OCI-LY3 (cell line): Measurements from ENCODE around the gene ABLIM3.

Experiments
- H2AFZ ChIP-seq: fragments of 200-600, 300-600 bp; shearing (Covaris generic); 2 replicates; pipeline ENCODE4 v1.6.0; 2014; ENCODE audit warnings: antibody characterized with exemption, low read depth, low read length
- H3K27ac ChIP-seq: fragments of 200-600, 300-600 bp; sonication (generic); 2 replicates; pipeline ENCODE4 v1.5.1; 2014; ENCODE audit warnings: mild to moderate bottlenecking, low read length, moderate library complexity, mixed read lengths
- H3K27me3 ChIP-seq: fragments of 200-600, 300-600 bp; sonication (generic); 2 replicates; pipeline ENCODE4 v1.6.1; 2014; ENCODE audit warnings: low read depth, low read length, mixed read lengths
- H3K36me3 ChIP-seq: fragments of 200-600, 300-600 bp; sonication (generic); replicated peaks from 2 replicates; pipeline ENCODE3; 2014; ENCODE audit warnings: low read depth, low read length, mixed read lengths
- H3K4me1 ChIP-seq: fragments of 300-600, 200-600 bp; sonication (generic); 2 replicates; pipeline ENCODE4 v1.6.1; 2014; ENCODE audit warnings: low read length, mixed read lengths
- H3K4me2 ChIP-seq: fragments of 200-600, 300-600 bp; sonication (generic); 2 replicates; pipeline ENCODE4 v1.6.1; 2014; ENCODE audit warnings: low read length, mixed read lengths
- H3K4me3 ChIP-seq: fragments of 300-600, 200-600 bp; sonication (generic); 2 replicates; pipeline ENCODE4 v1.5.1; 2014; ENCODE audit warnings: antibody characterized with exemption, mild to moderate bottlenecking, low read length, moderate library complexity
- H3K79me2 ChIP-seq: fragments of 300-600, 200-600 bp; shearing (Covaris generic); 2 replicates; pipeline ENCODE4 v1.6.1; 2014; ENCODE audit warnings: mild to moderate bottlenecking, low read length, mixed read lengths
- H3K9ac ChIP-seq: fragments of 300-600, 200-600 bp; shearing (Covaris generic); 2 replicates; pipeline ENCODE4 v1.6.0; 2014; ENCODE audit warnings: mild to moderate bottlenecking, low read length, moderate library complexity
- H3K9me3 ChIP-seq: fragments of 200-600, 300-600 bp; shearing (Covaris generic); 2 replicates; pipeline ENCODE4 v1.6.1; 2014; ENCODE audit warnings: low read length, mixed read lengths; ENCODE audit not compliant: insufficient read depth
- H4K20me1 ChIP-seq: fragments of 200-600, 300-600 bp; sonication (generic); 2 replicates; pipeline ENCODE4 v1.6.1; 2016; ENCODE audit warnings: low read length, mixed read lengths; ENCODE audit not compliant: insufficient read depth
- CTCF ChIP-seq: fragments of 200-600, 300-600 bp; sonication (generic); IDR thresholded peaks from 2 replicates; pipeline ENCODE4 v1.5.1; 2014; ENCODE audit warnings: antibody characterized with exemption, low read length, low read depth
- EZH2phosphoT487 ChIP-seq: fragments of 200-600 bp; shearing (Covaris generic); IDR thresholded peaks from 2 replicates; pipeline ENCODE4 v1.6.1; 2018; ENCODE audit warnings: antibody characterized with exemption, mixed run types, low read depth

Gene ABLIM3

GRCh38 chr5:149128023-149128875 lies 13.0 kb upstream of the ABLIM3 start:
- Histone ChIP-seq H3K9ac (no peak overlapping the region), H3K36me3 (no peaks in the 10 kb centered on the region), H4K20me1 (no peaks in the 10 kb centered on the region), H3K27ac (no peak overlapping the region), H2AFZ (no peak overlapping the region), H3K27me3 (0 out of 2 replicates have a peak, but pooled peaks cover 10% of the 10 kb centered on the region), H3K79me2 (no peaks in the 10 kb centered on the region), H3K4me2 (no peak overlapping the region), H3K4me1 (no peaks in the 10 kb centered on the region), H3K9me3 (no peaks in the 10 kb centered on the region), H3K4me3 (no peak overlapping the region)
- TF ChIP-seq EZH2phosphoT487: no peak
- TF ChIP-seq CTCF: peak; percentile 58

- Histone ChIP-seq H3K36me3 (no peaks in the 10 kb centered on the region), H3K4me1 (no peaks in the 10 kb centered on the region), H3K27me3 (0 out of 2 replicates have a peak, but pooled peaks cover 10% of the 10 kb centered on the region), H3K27ac (no peak overlapping the region), H3K79me2 (no peaks in the 10 kb centered on the region), H2AFZ (no peak overlapping the region), H3K4me3 (no peak overlapping the region), H3K9me3 (no peaks in the 10 kb centered on the region), H4K20me1 (no peaks in the 10 kb centered on the region), H3K4me2 (no peak overlapping the region), H3K9ac (no peak overlapping the region)
- TF ChIP-seq CTCF (no peak), EZH2phosphoT487 (no peak)
Observed at GRCh38 chr5:149129181-149129580, 12.1 kb upstream of the ABLIM3 start.

GRCh38 chr5:149130121-149130914 lies 11.0 kb upstream of the ABLIM3 start:
- no peak for TF ChIP-seq EZH2phosphoT487
- peak; percentile 19; the same call in 1 of the 2 replicates for TF ChIP-seq CTCF

GRCh38 chr5:149132474-149132873 lies 8.8 kb upstream of the ABLIM3 start:
- H3K27me3 ChIP-seq: peaks cover 22% of the 10 kb centered on the region
- H3K4me1 ChIP-seq: no peaks in the 10 kb centered on the region
- H3K9me3 ChIP-seq: no peaks in the 10 kb centered on the region
- H2AFZ ChIP-seq: no peak overlapping the region
- H4K20me1 ChIP-seq: no peaks in the 10 kb centered on the region
- no peak overlapping the region for H3K9ac ChIP-seq
- H3K27ac ChIP-seq: no peak overlapping the region
- H3K4me2 ChIP-seq: no peak overlapping the region
- no peak overlapping the region for H3K4me3 ChIP-seq
- no peaks in the 10 kb centered on the region for H3K36me3 ChIP-seq
- H3K79me2 ChIP-seq: no peaks in the 10 kb centered on the region
- TF ChIP-seq CTCF (no peak), EZH2phosphoT487 (no peak)

More at GRCh38 chr5:149130121-149130914, 11.0 kb upstream of the ABLIM3 start:
- H3K4me1 ChIP-seq: no peaks in the 10 kb centered on the region
- H2AFZ ChIP-seq: no peak overlapping the region
- no peak overlapping the region for H3K4me2 ChIP-seq
- H3K79me2 ChIP-seq: no peaks in the 10 kb centered on the region
- H4K20me1 ChIP-seq: no peaks in the 10 kb centered on the region
- H3K4me3 ChIP-seq: no peak overlapping the region
- no peak overlapping the region for H3K27ac ChIP-seq
- H3K9me3 ChIP-seq: no peaks in the 10 kb centered on the region
- H3K9ac ChIP-seq: no peak overlapping the region
- H3K27me3 ChIP-seq: 0 out of 2 replicates have a peak, but pooled peaks cover 11% of the 10 kb centered on the region
- no peaks in the 10 kb centered on the region for H3K36me3 ChIP-seq
